GM23338 (cell line): Measurements from ENCODE around the gene SEZ6L. TPM values are rescaled to one million over a fixed set of nuclear protein-coding genes. Genes with fewer than 3 reads are reported as not detected.

Experiments
- ATAC-seq: fragments of 200-7000 bp; cut with Tn5 transposase; 3 replicates; pipeline ENCODE4 v1.9.1; 2020
- DNase-seq: peaks from one replicate; pipeline ENCODE4 v3.0.0-alpha.2; 2015; ENCODE audit warnings: low spot score
- H2AFZ ChIP-seq: fragments of 200-600 bp; sonication (generic); 2 replicates; pipeline ENCODE4 v1.8.0; 2016; ENCODE audit warnings: antibody characterized with exemption, mild to moderate bottlenecking, moderate library complexity
- H3F3A ChIP-seq: fragments of 200-600 bp; sonication (generic); replicated peaks from 2 replicates; pipeline ENCODE4 v1.8.0; 2017; ENCODE audit warnings: antibody characterized with exemption, mixed run types, low read depth
- H3K27ac ChIP-seq: fragments of 200-600 bp; sonication (generic); 2 replicates; pipeline ENCODE4 v1.6.1; 2016; ENCODE audit warnings: low read depth
- H3K27me3 ChIP-seq: fragments of 200-600 bp; sonication (generic); 2 replicates; pipeline ENCODE4 v1.8.0; 2016; ENCODE audit warnings: mild to moderate bottlenecking, mixed run types, moderate library complexity; ENCODE audit not compliant: insufficient read depth
- H3K36me3 ChIP-seq: fragments of 200-600 bp; sonication (generic); 2 replicates; pipeline ENCODE4 v1.8.0; 2016; ENCODE audit warnings: mild to moderate bottlenecking; ENCODE audit not compliant: insufficient read depth
- H3K4me1 ChIP-seq: fragments of 200-600 bp; sonication (generic); 2 replicates; pipeline ENCODE4 v1.8.0; 2016; ENCODE audit warnings: mild to moderate bottlenecking, moderate library complexity; ENCODE audit not compliant: insufficient read depth
- H3K4me2 ChIP-seq: fragments of 200-600 bp; sonication (generic); 2 replicates; pipeline ENCODE4 v1.7.1; 2017; ENCODE audit warnings: mixed run types
- H3K4me3 ChIP-seq: fragments of 200-600 bp; sonication (generic); 2 replicates; pipeline ENCODE4 v1.6.1; 2016; ENCODE audit warnings: mixed run types
- H3K79me2 ChIP-seq: fragments of 200-600 bp; sonication (generic); replicated peaks from 2 replicates; pipeline ENCODE4 v1.8.0; 2017; ENCODE audit warnings: mild to moderate bottlenecking; ENCODE audit not compliant: insufficient read depth
- H3K9me2 ChIP-seq: fragments of 200-600 bp; sonication (generic); 2 replicates; pipeline ENCODE4 v1.8.0; 2017; ENCODE audit not compliant: insufficient read depth
- H4K20me1 ChIP-seq: fragments of 200-600 bp; sonication (generic); replicated peaks from 2 replicates; pipeline ENCODE4 v1.8.0; 2017; ENCODE audit warnings: mild to moderate bottlenecking; ENCODE audit not compliant: insufficient read depth
- H3K27ac Mint-ChIP-seq: 2 replicates; pipeline ENCODE4 v1.8.0; 2020; ENCODE audit warnings: inconsistent platforms, mild to moderate bottlenecking, moderate library complexity, mixed read lengths
- H3K27me3 Mint-ChIP-seq: 3 replicates; pipeline ENCODE4 v1.8.0; 2022; ENCODE audit warnings: low read depth, mild to moderate bottlenecking, moderate library complexity, mixed read lengths, inconsistent platforms; ENCODE audit not compliant: insufficient read depth, poor library complexity
- H3K36me3 Mint-ChIP-seq: 3 replicates; pipeline ENCODE4 v1.8.0; 2021; ENCODE audit warnings: low read depth, mild to moderate bottlenecking, inconsistent platforms, moderate library complexity, mixed read lengths
- H3K4me1 Mint-ChIP-seq: 3 replicates; pipeline ENCODE4 v1.8.0; 2020; ENCODE audit warnings: mild to moderate bottlenecking, inconsistent platforms, mixed read lengths
- H3K4me3 Mint-ChIP-seq: 3 replicates; pipeline ENCODE4 v1.8.0; 2021; ENCODE audit warnings: moderate library complexity, mild to moderate bottlenecking, inconsistent platforms, mixed read lengths
- H3K9me3 Mint-ChIP-seq: 3 replicates; pipeline ENCODE4 v1.8.0; 2020; ENCODE audit warnings: moderate library complexity, mild to moderate bottlenecking, inconsistent platforms, mixed read lengths
- CREB1 ChIP-seq: fragments of 250-450 bp; sonication (Bioruptor Pico); IDR thresholded peaks from 2 replicates; pipeline ENCODE4 v1.5.0; 2020; ENCODE audit warnings: low read depth, mild to moderate bottlenecking, moderate library complexity
- EZH2 ChIP-seq: fragments of 200-600 bp; sonication (generic); IDR thresholded peaks from one replicate; pipeline ENCODE4 v1.8.0; 2017; ENCODE audit warnings: antibody characterized with exemption, mild to moderate bottlenecking, low read depth; ENCODE audit not compliant: unreplicated experiment
- EZH2phosphoT487 ChIP-seq: fragments of 200-600 bp; sonication (generic); IDR thresholded peaks from one replicate; pipeline ENCODE4 v1.8.1; 2018; ENCODE audit warnings: antibody characterized with exemption; ENCODE audit not compliant: unreplicated experiment
- JUNB ChIP-seq: IDR thresholded peaks from one replicate; pipeline ENCODE4 v1.6.1; 2016; ENCODE audit warnings: antibody characterized with exemption; ENCODE audit not compliant: unreplicated experiment
- NANOG ChIP-seq: IDR thresholded peaks from 2 replicates; pipeline ENCODE4 v1.6.1; 2016; ENCODE audit warnings: antibody characterized with exemption, borderline replicate concordance
- POLR2AphosphoS5 ChIP-seq: IDR thresholded peaks from 2 replicates; pipeline ENCODE4 v1.6.1; 2016; ENCODE audit warnings: antibody characterized with exemption, low read depth
- STAT1 ChIP-seq: IDR thresholded peaks from one replicate; pipeline ENCODE4 v1.6.1; 2016; ENCODE audit warnings: antibody characterized with exemption; ENCODE audit not compliant: unreplicated experiment
- ZNF114 ChIP-seq: fragments of 250-450 bp; sonication (Bioruptor Pico); IDR thresholded peaks from 2 replicates; pipeline ENCODE4 v1.5.0; 2020; ENCODE audit warnings: mild to moderate bottlenecking, moderate library complexity
- ZNF331 ChIP-seq: fragments of 250-450 bp; sonication (Bioruptor Pico); IDR thresholded peaks from 2 replicates; pipeline ENCODE4 v1.5.0; 2020; ENCODE audit warnings: low read depth, mild to moderate bottlenecking, moderate library complexity
- polyA plus RNA-seq: library from polyadenylated mRNA; unstranded; fragments of >200 nt; fragmentation: Nextera tagmentation; extraction: Ambion mirVana; gene quantifications from 2 replicates; pipeline ENCODE4 v1.2.1, GENCODE V29; 2016
- total RNA-seq: library from RNA; depleted of rRNA; stranded (reverse); fragments of >200 nt; shearing (Covaris generic); gene quantifications from 2 replicates; pipeline ENCODE4 v1.2.3, GENCODE V29; 2014
- TF ChIP-seq, protein P1 (sequence below): fragments of 250-450 bp; sonication (Bioruptor Pico); IDR thresholded peaks from 2 replicates; pipeline ENCODE4 v1.5.0; 2020; ENCODE audit warnings: mild to moderate bottlenecking, moderate library complexity
- TF ChIP-seq, protein P2 (sequence below): IDR thresholded peaks from one replicate; pipeline ENCODE4 v1.6.1; 2018; ENCODE audit warnings: antibody characterized with exemption; ENCODE audit not compliant: unreplicated experiment
- TF ChIP-seq, protein P3 (sequence below), 2 experiments: fragments of 200-600 bp in 1 of 2; sonication (generic) in 1 of 2; conservative IDR thresholded peaks; 2 replicates each; pipeline versions ENCODE4 v1.5.1 to v1.6.1; 2016 to 2017; ENCODE audit warnings: antibody characterized with exemption in 2 of 2, low read depth in 2 of 2, mild to moderate bottlenecking in 2 of 2, moderate library complexity in 1 of 2
- TF ChIP-seq, protein P4 (sequence below): IDR thresholded peaks from 2 replicates; pipeline ENCODE4 v1.6.1; 2016; ENCODE audit warnings: antibody characterized with exemption

The SEZ6L gene
- total and polyA plus RNA-seq, 2 experiments from 2014 or later: 0.13 to 0.24 TPM

DNA sequence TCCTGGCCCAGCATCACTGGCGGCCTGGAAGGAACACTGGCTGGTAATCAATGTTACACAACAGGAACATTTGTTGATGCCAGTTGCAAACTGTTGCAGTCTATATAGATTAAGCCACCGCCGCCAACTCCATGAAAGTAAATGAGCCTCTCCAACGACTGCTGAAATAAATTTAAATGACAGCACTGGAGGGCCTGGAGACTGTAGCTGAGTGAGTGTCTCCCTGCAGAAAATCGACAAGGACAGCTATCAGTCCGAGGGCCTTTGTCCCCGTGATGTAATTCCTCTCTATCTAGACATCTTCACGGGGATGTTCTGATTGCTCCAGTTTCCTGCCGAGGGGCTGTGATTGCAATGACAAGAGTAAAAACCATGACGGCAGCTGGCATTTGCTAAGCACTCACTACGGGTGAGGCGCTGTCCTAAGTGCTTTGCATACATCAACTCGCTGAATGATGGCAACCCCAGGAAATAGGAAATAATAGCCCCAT, 120.4 kb downstream of the SEZ6L start:
- Histone ChIP-seq H2AFZ (no peak overlapping the region), H3K4me1 (peaks cover 3% of the 10 kb centered on the region; the same call in 1 of the 2 replicates), H3K27me3 (no peaks in the 10 kb centered on the region), H3K79me2 (no peaks in the 10 kb centered on the region), H4K20me1 (no peaks in the 10 kb centered on the region), H3K27ac (no peak overlapping the region), H3K36me3 (no peaks in the 10 kb centered on the region), H3K4me3 (no peak overlapping the region), H3F3A (no peaks in the 10 kb centered on the region), H3K4me2 (no peak overlapping the region), H3K9me2 (peaks cover 11% of the 10 kb centered on the region; the same call in 1 of the 2 replicates)
- no peak overlapping the region for H3K4me3 Mint-ChIP-seq
- no peak overlapping the region for H3K27ac Mint-ChIP-seq
- DNase-seq (no peak), ATAC-seq (no peak)
- peaks cover 12% of the 10 kb centered on the region for H3K4me1 Mint-ChIP-seq
- no peaks in the 10 kb centered on the region for H3K9me3 Mint-ChIP-seq
- no peak for TF ChIP-seq STAT1
- TF ChIP-seq EZH2: no peak
- TF ChIP-seq, protein P1, sequence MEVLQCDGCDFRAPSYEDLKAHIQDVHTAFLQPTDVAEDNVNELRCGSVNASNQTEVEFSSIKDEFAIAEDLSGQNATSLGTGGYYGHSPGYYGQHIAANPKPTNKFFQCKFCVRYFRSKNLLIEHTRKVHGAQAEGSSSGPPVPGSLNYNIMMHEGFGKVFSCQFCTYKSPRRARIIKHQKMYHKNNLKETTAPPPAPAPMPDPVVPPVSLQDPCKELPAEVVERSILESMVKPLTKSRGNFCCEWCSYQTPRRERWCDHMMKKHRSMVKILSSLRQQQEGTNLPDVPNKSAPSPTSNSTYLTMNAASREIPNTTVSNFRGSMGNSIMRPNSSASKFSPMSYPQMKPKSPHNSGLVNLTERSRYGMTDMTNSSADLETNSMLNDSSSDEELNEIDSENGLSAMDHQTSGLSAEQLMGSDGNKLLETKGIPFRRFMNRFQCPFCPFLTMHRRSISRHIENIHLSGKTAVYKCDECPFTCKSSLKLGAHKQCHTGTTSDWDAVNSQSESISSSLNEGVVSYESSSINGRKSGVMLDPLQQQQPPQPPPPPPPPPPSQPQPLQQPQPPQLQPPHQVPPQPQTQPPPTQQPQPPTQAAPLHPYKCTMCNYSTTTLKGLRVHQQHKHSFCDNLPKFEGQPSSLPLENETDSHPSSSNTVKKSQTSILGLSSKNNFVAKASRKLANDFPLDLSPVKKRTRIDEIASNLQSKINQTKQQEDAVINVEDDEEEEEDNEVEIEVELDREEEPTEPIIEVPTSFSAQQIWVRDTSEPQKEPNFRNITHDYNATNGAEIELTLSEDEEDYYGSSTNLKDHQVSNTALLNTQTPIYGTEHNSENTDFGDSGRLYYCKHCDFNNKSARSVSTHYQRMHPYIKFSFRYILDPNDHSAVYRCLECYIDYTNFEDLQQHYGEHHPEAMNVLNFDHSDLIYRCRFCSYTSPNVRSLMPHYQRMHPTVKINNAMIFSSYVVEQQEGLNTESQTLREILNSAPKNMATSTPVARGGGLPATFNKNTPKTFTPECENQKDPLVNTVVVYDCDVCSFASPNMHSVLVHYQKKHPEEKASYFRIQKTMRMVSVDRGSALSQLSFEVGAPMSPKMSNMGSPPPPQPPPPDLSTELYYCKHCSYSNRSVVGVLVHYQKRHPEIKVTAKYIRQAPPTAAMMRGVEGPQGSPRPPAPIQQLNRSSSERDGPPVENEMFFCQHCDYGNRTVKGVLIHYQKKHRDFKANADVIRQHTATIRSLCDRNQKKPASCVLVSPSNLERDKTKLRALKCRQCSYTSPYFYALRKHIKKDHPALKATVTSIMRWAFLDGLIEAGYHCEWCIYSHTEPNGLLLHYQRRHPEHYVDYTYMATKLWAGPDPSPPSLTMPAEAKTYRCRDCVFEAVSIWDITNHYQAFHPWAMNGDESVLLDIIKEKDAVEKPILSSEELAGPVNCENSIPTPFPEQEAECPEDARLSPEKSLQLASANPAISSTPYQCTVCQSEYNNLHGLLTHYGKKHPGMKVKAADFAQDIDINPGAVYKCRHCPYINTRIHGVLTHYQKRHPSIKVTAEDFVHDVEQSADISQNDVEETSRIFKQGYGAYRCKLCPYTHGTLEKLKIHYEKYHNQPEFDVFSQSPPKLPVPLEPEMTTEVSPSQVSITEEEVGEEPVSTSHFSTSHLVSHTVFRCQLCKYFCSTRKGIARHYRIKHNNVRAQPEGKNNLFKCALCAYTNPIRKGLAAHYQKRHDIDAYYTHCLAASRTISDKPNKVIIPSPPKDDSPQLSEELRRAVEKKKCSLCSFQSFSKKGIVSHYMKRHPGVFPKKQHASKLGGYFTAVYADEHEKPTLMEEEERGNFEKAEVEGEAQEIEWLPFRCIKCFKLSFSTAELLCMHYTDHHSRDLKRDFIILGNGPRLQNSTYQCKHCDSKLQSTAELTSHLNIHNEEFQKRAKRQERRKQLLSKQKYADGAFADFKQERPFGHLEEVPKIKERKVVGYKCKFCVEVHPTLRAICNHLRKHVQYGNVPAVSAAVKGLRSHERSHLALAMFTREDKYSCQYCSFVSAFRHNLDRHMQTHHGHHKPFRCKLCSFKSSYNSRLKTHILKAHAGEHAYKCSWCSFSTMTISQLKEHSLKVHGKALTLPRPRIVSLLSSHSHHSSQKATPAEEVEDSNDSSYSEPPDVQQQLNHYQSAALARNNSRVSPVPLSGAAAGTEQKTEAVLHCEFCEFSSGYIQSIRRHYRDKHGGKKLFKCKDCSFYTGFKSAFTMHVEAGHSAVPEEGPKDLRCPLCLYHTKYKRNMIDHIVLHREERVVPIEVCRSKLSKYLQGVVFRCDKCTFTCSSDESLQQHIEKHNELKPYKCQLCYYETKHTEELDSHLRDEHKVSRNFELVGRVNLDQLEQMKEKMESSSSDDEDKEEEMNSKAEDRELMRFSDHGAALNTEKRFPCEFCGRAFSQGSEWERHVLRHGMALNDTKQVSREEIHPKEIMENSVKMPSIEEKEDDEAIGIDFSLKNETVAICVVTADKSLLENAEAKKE (CRISPR knock-in tag): no peak
- no peak for TF ChIP-seq NANOG
- TF ChIP-seq ZNF331 (CRISPR knock-in tag): no peak
- TF ChIP-seq, protein P2, sequence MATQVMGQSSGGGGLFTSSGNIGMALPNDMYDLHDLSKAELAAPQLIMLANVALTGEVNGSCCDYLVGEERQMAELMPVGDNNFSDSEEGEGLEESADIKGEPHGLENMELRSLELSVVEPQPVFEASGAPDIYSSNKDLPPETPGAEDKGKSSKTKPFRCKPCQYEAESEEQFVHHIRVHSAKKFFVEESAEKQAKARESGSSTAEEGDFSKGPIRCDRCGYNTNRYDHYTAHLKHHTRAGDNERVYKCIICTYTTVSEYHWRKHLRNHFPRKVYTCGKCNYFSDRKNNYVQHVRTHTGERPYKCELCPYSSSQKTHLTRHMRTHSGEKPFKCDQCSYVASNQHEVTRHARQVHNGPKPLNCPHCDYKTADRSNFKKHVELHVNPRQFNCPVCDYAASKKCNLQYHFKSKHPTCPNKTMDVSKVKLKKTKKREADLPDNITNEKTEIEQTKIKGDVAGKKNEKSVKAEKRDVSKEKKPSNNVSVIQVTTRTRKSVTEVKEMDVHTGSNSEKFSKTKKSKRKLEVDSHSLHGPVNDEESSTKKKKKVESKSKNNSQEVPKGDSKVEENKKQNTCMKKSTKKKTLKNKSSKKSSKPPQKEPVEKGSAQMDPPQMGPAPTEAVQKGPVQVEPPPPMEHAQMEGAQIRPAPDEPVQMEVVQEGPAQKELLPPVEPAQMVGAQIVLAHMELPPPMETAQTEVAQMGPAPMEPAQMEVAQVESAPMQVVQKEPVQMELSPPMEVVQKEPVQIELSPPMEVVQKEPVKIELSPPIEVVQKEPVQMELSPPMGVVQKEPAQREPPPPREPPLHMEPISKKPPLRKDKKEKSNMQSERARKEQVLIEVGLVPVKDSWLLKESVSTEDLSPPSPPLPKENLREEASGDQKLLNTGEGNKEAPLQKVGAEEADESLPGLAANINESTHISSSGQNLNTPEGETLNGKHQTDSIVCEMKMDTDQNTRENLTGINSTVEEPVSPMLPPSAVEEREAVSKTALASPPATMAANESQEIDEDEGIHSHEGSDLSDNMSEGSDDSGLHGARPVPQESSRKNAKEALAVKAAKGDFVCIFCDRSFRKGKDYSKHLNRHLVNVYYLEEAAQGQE: no peak
- TF ChIP-seq CREB1 (CRISPR knock-in tag): no peak
- TF ChIP-seq JUNB: no peak
- TF ChIP-seq, protein P3, sequence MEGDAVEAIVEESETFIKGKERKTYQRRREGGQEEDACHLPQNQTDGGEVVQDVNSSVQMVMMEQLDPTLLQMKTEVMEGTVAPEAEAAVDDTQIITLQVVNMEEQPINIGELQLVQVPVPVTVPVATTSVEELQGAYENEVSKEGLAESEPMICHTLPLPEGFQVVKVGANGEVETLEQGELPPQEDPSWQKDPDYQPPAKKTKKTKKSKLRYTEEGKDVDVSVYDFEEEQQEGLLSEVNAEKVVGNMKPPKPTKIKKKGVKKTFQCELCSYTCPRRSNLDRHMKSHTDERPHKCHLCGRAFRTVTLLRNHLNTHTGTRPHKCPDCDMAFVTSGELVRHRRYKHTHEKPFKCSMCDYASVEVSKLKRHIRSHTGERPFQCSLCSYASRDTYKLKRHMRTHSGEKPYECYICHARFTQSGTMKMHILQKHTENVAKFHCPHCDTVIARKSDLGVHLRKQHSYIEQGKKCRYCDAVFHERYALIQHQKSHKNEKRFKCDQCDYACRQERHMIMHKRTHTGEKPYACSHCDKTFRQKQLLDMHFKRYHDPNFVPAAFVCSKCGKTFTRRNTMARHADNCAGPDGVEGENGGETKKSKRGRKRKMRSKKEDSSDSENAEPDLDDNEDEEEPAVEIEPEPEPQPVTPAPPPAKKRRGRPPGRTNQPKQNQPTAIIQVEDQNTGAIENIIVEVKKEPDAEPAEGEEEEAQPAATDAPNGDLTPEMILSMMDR (conservative IDR thresholded peaks at IDR 0.05; ENCODE audit: low read depth in 2 of 2): no peak
- no peak for TF ChIP-seq POLR2AphosphoS5
- no peak for TF ChIP-seq ZNF114 (CRISPR knock-in tag)
- TF ChIP-seq EZH2phosphoT487: no peak
- TF ChIP-seq, protein P4, sequence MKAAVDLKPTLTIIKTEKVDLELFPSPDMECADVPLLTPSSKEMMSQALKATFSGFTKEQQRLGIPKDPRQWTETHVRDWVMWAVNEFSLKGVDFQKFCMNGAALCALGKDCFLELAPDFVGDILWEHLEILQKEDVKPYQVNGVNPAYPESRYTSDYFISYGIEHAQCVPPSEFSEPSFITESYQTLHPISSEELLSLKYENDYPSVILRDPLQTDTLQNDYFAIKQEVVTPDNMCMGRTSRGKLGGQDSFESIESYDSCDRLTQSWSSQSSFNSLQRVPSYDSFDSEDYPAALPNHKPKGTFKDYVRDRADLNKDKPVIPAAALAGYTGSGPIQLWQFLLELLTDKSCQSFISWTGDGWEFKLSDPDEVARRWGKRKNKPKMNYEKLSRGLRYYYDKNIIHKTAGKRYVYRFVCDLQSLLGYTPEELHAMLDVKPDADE: no peak
- peaks cover 5% of the 10 kb centered on the region for H3K27me3 Mint-ChIP-seq
- no peaks in the 10 kb centered on the region for H3K36me3 Mint-ChIP-seq
